OCI-LY1 (cell line): ENCODE data around the gene ACSBG1.

ENCODE experiments used
- H2AFZ ChIP-seq: fragments of 200-600 bp; sonication (generic), shearing (Covaris generic); 2 replicates; pipeline ENCODE4 v1.6.0; 2014; ENCODE audit warnings: antibody characterized with exemption, mild to moderate bottlenecking, low read length
- H3F3A ChIP-seq: fragments of 200-600 bp; sonication (generic), shearing (Covaris generic); 2 replicates; pipeline ENCODE4 v1.6.0; 2014; ENCODE audit warnings: mild to moderate bottlenecking, antibody characterized with exemption, low read length, moderate library complexity; ENCODE audit not compliant: insufficient read depth
- H3K27ac ChIP-seq: fragments of 200-600 bp; sonication (generic); 2 replicates; pipeline ENCODE4 v1.5.1; 2014; ENCODE audit warnings: low read length, mixed run types, mild to moderate bottlenecking, low read depth; ENCODE audit not compliant: poor library complexity, severe bottlenecking
- H3K27me3 ChIP-seq: fragments of 200-600 bp; sonication (generic); 2 replicates; pipeline ENCODE4 v1.6.0; 2014; ENCODE audit warnings: antibody characterized with exemption, mild to moderate bottlenecking, low read length, moderate library complexity; ENCODE audit not compliant: insufficient read depth
- H3K36me3 ChIP-seq: fragments of 200-600 bp; sonication (generic); 2 replicates; pipeline ENCODE4 v1.6.1; 2014; ENCODE audit warnings: mild to moderate bottlenecking, antibody characterized with exemption, low read length, moderate library complexity, mixed read lengths; ENCODE audit not compliant: insufficient read depth
- H3K4me1 ChIP-seq: fragments of 200-600 bp; sonication (generic); 2 replicates; pipeline ENCODE4 v1.5.1; 2014; ENCODE audit warnings: mild to moderate bottlenecking, low read length, moderate library complexity; ENCODE audit not compliant: insufficient read depth, severe bottlenecking
- H3K4me2 ChIP-seq: fragments of 200-600 bp; sonication (generic), shearing (Covaris generic); 2 replicates; pipeline ENCODE4 v1.6.1; 2014; ENCODE audit warnings: low read length
- H3K4me3 ChIP-seq: fragments of 200-600 bp; sonication (generic); 2 replicates; pipeline ENCODE4 v1.5.1; 2014; ENCODE audit warnings: low read length, low read depth, mild to moderate bottlenecking, mixed read lengths; ENCODE audit not compliant: poor library complexity, severe bottlenecking
- H3K79me2 ChIP-seq: fragments of 200-600 bp; shearing (Covaris generic); 2 replicates; pipeline ENCODE4 v1.6.1; 2016; ENCODE audit warnings: mixed run types, low read length, mixed read lengths; ENCODE audit not compliant: insufficient read depth
- H3K9ac ChIP-seq: fragments of 200-600 bp; sonication (generic), shearing (Covaris generic); 2 replicates; pipeline ENCODE4 v1.6.1; 2014; ENCODE audit warnings: mild to moderate bottlenecking, low read length, mixed read lengths
- H3K9me2 ChIP-seq: fragments of 200-600 bp; sonication (generic), shearing (Covaris generic); 2 replicates; pipeline ENCODE4 v1.6.1; 2014; ENCODE audit warnings: low read depth, mild to moderate bottlenecking, low read length, mixed read lengths
- H3K9me3 ChIP-seq: fragments of 200-600 bp; shearing (Covaris generic); 2 replicates; pipeline ENCODE4 v1.6.1; 2014; ENCODE audit warnings: low read length, mixed read lengths
- H4K20me1 ChIP-seq: fragments of 200-600 bp; sonication (generic), shearing (Covaris generic); 2 replicates; pipeline ENCODE4 v1.6.0; 2016; ENCODE audit warnings: mild to moderate bottlenecking, low read length; ENCODE audit not compliant: insufficient read depth
- EZH2 ChIP-seq: fragments of 200-600 bp; sonication (generic), shearing (Covaris generic); IDR thresholded peaks from 2 replicates; pipeline ENCODE4 v1.8.0; 2017; ENCODE audit warnings: borderline replicate concordance, mixed run types, mild to moderate bottlenecking, antibody characterized with exemption, low read length, moderate library complexity, mixed read lengths
- TF ChIP-seq, protein P1 (sequence below): fragments of 200-600 bp; sonication (generic), shearing (Covaris generic); IDR thresholded peaks from 2 replicates; pipeline ENCODE4 v1.5.1; 2017; ENCODE audit warnings: mild to moderate bottlenecking, antibody characterized with exemption, low read length, moderate library complexity, mixed read lengths

The ACSBG1 gene

DNA sequence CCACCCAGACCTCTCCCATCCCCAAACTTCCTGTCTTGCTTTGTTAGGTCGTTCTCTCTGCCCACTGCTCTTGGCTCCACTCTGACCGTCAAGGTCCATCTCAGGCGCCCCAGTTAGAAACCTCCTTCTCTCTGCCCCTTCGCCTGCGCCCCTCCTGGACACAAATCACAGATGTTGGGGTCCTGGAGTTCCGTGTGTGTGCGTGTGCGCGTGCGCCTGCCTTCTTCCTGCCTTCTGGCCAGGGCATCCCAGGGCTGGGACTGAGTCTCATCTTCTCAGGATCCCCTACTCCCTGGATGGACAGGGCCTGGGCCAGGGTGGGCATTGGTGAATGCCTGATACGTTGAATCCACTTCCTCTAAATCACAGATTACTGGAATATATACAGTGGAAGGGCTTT, 869 bp downstream of the ACSBG1 start:
- Histone ChIP-seq H3K9ac (no peak overlapping the region), H2AFZ (no peak overlapping the region), H3F3A (no peaks in the 10 kb centered on the region)

DNA sequence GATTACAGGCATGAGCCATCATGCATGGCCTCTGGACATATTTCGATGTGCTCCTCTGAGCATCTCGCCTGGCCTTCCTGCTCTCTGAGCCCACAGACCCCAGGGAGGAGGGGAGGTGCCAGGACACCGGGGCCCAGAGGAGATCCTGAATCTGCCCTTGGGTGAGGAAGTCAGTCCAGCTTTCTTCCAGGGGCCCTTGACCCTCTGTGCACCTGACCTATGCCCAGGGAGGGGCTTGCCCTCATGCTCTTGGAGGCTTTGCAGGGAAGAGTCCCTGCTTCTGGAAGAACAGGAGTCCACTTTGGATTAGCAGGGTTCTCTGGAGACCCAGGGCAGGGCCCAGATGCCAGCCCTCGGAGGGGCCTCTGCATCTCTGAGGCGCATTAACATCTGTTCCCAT, 1.4 kb downstream of the ACSBG1 start:
- Histone ChIP-seq H3K27ac (no peak overlapping the region), H3K9ac (no peak overlapping the region), H3K4me3 (no peak overlapping the region), H2AFZ (no peak overlapping the region), H3K27me3 (0 out of 2 replicates have a peak, but pooled peaks cover 11% of the 10 kb centered on the region), H3K4me2 (no peak overlapping the region), H3K9me3 (no peaks in the 10 kb centered on the region), H3F3A (no peaks in the 10 kb centered on the region), H3K4me1 (no peaks in the 10 kb centered on the region), H4K20me1 (no peaks in the 10 kb centered on the region), H3K9me2 (no peaks in the 10 kb centered on the region), H3K79me2 (no peaks in the 10 kb centered on the region), H3K36me3 (no peaks in the 10 kb centered on the region)
- TF ChIP-seq EZH2 = no peak
- TF ChIP-seq, protein P1, sequence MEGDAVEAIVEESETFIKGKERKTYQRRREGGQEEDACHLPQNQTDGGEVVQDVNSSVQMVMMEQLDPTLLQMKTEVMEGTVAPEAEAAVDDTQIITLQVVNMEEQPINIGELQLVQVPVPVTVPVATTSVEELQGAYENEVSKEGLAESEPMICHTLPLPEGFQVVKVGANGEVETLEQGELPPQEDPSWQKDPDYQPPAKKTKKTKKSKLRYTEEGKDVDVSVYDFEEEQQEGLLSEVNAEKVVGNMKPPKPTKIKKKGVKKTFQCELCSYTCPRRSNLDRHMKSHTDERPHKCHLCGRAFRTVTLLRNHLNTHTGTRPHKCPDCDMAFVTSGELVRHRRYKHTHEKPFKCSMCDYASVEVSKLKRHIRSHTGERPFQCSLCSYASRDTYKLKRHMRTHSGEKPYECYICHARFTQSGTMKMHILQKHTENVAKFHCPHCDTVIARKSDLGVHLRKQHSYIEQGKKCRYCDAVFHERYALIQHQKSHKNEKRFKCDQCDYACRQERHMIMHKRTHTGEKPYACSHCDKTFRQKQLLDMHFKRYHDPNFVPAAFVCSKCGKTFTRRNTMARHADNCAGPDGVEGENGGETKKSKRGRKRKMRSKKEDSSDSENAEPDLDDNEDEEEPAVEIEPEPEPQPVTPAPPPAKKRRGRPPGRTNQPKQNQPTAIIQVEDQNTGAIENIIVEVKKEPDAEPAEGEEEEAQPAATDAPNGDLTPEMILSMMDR = no peak

More for the DNA sequence above, 869 bp downstream of the ACSBG1 start:
- H3K4me3 ChIP-seq = no peak overlapping the region
- no peaks in the 10 kb centered on the region for H3K79me2 ChIP-seq
- H3K36me3 ChIP-seq = no peaks in the 10 kb centered on the region
- H3K4me2 ChIP-seq = no peak overlapping the region
- 0 out of 2 replicates have a peak, but pooled peaks cover 8% of the 10 kb centered on the region for H3K27me3 ChIP-seq
- H3K9me2 ChIP-seq = no peaks in the 10 kb centered on the region
- no peaks in the 10 kb centered on the region for H3K4me1 ChIP-seq
- H4K20me1 ChIP-seq = no peaks in the 10 kb centered on the region
- H3K27ac ChIP-seq = no peak overlapping the region
- H3K9me3 ChIP-seq = no peaks in the 10 kb centered on the region
- TF ChIP-seq, protein P1 = no peak
- TF ChIP-seq EZH2 = no peak

DNA sequence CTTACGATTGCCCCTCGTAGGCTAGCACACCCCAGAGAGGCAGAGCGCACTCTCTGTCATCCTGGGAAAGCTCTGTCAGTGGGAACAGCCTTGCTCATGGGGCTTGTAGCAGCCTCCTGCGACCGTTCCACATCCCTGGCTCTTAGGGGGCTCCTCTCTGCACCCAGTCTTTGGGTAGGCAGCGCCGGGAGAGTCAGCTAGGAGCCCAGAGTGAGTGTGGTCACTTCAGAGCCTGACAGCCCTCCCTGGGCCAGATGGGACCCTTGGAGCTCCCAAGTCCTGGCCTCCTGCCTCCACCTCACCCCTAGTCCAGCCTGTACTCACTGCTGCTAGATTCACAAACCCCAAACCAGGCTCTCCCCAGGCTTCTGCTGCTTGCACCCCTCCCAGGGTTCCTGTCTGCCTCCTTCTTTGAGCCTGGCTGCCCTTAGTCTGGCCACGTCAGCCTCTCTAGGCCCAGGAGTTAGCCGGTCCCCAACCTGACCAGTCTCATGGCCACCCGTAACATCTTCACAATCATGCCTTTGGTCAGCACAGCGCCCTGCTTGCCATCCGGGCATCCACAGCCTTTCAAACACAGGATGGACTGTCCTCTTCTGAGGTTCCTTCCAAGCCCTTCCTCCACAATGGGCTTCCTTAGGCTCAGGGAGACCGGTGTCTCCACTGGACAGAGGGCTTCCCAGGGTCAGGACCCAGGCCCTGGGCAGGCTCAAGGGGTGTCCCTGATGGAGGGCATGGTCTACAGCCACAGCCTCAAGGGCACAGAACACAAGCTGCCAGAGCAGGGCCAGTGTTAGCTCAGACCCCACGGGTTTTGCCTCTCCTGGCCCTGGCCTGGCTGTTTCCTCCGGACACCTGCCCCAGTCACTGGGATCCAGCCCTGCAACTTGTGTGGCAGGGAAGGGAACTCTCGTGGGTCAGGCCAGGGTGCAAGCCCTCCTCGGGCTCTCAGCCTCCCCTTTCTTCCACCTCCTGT, 4.6 kb downstream of the ACSBG1 start:
- TF ChIP-seq EZH2 = no peak
- TF ChIP-seq, protein P1 = no peak
- no peaks in the 10 kb centered on the region for H3K36me3 ChIP-seq

More for the DNA sequence above, 4.6 kb downstream of the ACSBG1 start:
- Histone ChIP-seq H4K20me1 (no peaks in the 10 kb centered on the region), H3K79me2 (no peaks in the 10 kb centered on the region), H2AFZ (no peak overlapping the region), H3K4me3 (no peak overlapping the region), H3K9me3 (no peaks in the 10 kb centered on the region), H3F3A (no peaks in the 10 kb centered on the region), H3K4me1 (no peaks in the 10 kb centered on the region), H3K27me3 (0 out of 2 replicates have a peak, but pooled peaks cover 23% of the 10 kb centered on the region), H3K27ac (no peak overlapping the region), H3K4me2 (no peak overlapping the region), H3K9ac (no peak overlapping the region), H3K9me2 (no peaks in the 10 kb centered on the region)
